GM23338 (cell line): Measurements from ENCODE around the gene UNC79. TPM values are rescaled to one million over a fixed set of nuclear protein-coding genes. Genes with fewer than 3 reads are reported as not detected.

Experiments
- ATAC-seq: fragments of 200-7000 bp; cut with Tn5 transposase; 3 replicates; pipeline ENCODE4 v1.9.1; 2020
- DNase-seq: peaks from one replicate; pipeline ENCODE4 v3.0.0-alpha.2; 2015; ENCODE audit warnings: low spot score
- H2AFZ ChIP-seq: fragments of 200-600 bp; sonication (generic); 2 replicates; pipeline ENCODE4 v1.8.0; 2016; ENCODE audit warnings: antibody characterized with exemption, mild to moderate bottlenecking, moderate library complexity
- H3F3A ChIP-seq: fragments of 200-600 bp; sonication (generic); replicated peaks from 2 replicates; pipeline ENCODE4 v1.8.0; 2017; ENCODE audit warnings: antibody characterized with exemption, mixed run types, low read depth
- H3K27ac ChIP-seq: fragments of 200-600 bp; sonication (generic); 2 replicates; pipeline ENCODE4 v1.6.1; 2016; ENCODE audit warnings: low read depth
- H3K27me3 ChIP-seq: fragments of 200-600 bp; sonication (generic); 2 replicates; pipeline ENCODE4 v1.8.0; 2016; ENCODE audit warnings: mild to moderate bottlenecking, mixed run types, moderate library complexity; ENCODE audit not compliant: insufficient read depth
- H3K36me3 ChIP-seq: fragments of 200-600 bp; sonication (generic); 2 replicates; pipeline ENCODE4 v1.8.0; 2016; ENCODE audit warnings: mild to moderate bottlenecking; ENCODE audit not compliant: insufficient read depth
- H3K4me1 ChIP-seq: fragments of 200-600 bp; sonication (generic); 2 replicates; pipeline ENCODE4 v1.8.0; 2016; ENCODE audit warnings: mild to moderate bottlenecking, moderate library complexity; ENCODE audit not compliant: insufficient read depth
- H3K4me2 ChIP-seq: fragments of 200-600 bp; sonication (generic); 2 replicates; pipeline ENCODE4 v1.7.1; 2017; ENCODE audit warnings: mixed run types
- H3K4me3 ChIP-seq: fragments of 200-600 bp; sonication (generic); 2 replicates; pipeline ENCODE4 v1.6.1; 2016; ENCODE audit warnings: mixed run types
- H3K79me2 ChIP-seq: fragments of 200-600 bp; sonication (generic); replicated peaks from 2 replicates; pipeline ENCODE4 v1.8.0; 2017; ENCODE audit warnings: mild to moderate bottlenecking; ENCODE audit not compliant: insufficient read depth
- H3K9me2 ChIP-seq: fragments of 200-600 bp; sonication (generic); 2 replicates; pipeline ENCODE4 v1.8.0; 2017; ENCODE audit not compliant: insufficient read depth
- H4K20me1 ChIP-seq: fragments of 200-600 bp; sonication (generic); replicated peaks from 2 replicates; pipeline ENCODE4 v1.8.0; 2017; ENCODE audit warnings: mild to moderate bottlenecking; ENCODE audit not compliant: insufficient read depth
- H3K27ac Mint-ChIP-seq: 2 replicates; pipeline ENCODE4 v1.8.0; 2020; ENCODE audit warnings: inconsistent platforms, mild to moderate bottlenecking, moderate library complexity, mixed read lengths
- H3K27me3 Mint-ChIP-seq: 3 replicates; pipeline ENCODE4 v1.8.0; 2022; ENCODE audit warnings: low read depth, mild to moderate bottlenecking, moderate library complexity, mixed read lengths, inconsistent platforms; ENCODE audit not compliant: insufficient read depth, poor library complexity
- H3K36me3 Mint-ChIP-seq: 3 replicates; pipeline ENCODE4 v1.8.0; 2021; ENCODE audit warnings: low read depth, mild to moderate bottlenecking, inconsistent platforms, moderate library complexity, mixed read lengths
- H3K4me1 Mint-ChIP-seq: 3 replicates; pipeline ENCODE4 v1.8.0; 2020; ENCODE audit warnings: mild to moderate bottlenecking, inconsistent platforms, mixed read lengths
- H3K4me3 Mint-ChIP-seq: 3 replicates; pipeline ENCODE4 v1.8.0; 2021; ENCODE audit warnings: moderate library complexity, mild to moderate bottlenecking, inconsistent platforms, mixed read lengths
- H3K9me3 Mint-ChIP-seq: 3 replicates; pipeline ENCODE4 v1.8.0; 2020; ENCODE audit warnings: moderate library complexity, mild to moderate bottlenecking, inconsistent platforms, mixed read lengths
- EZH2phosphoT487 ChIP-seq: fragments of 200-600 bp; sonication (generic); IDR thresholded peaks from one replicate; pipeline ENCODE4 v1.8.1; 2018; ENCODE audit warnings: antibody characterized with exemption; ENCODE audit not compliant: unreplicated experiment
- JUNB ChIP-seq: IDR thresholded peaks from one replicate; pipeline ENCODE4 v1.6.1; 2016; ENCODE audit warnings: antibody characterized with exemption; ENCODE audit not compliant: unreplicated experiment
- NANOG ChIP-seq: IDR thresholded peaks from 2 replicates; pipeline ENCODE4 v1.6.1; 2016; ENCODE audit warnings: antibody characterized with exemption, borderline replicate concordance
- POLR2AphosphoS5 ChIP-seq: IDR thresholded peaks from 2 replicates; pipeline ENCODE4 v1.6.1; 2016; ENCODE audit warnings: antibody characterized with exemption, low read depth
- STAT1 ChIP-seq: IDR thresholded peaks from one replicate; pipeline ENCODE4 v1.6.1; 2016; ENCODE audit warnings: antibody characterized with exemption; ENCODE audit not compliant: unreplicated experiment
- ZNF331 ChIP-seq: fragments of 250-450 bp; sonication (Bioruptor Pico); IDR thresholded peaks from 2 replicates; pipeline ENCODE4 v1.5.0; 2020; ENCODE audit warnings: low read depth, mild to moderate bottlenecking, moderate library complexity
- ZNF462 ChIP-seq: fragments of 250-450 bp; sonication (Bioruptor Pico); IDR thresholded peaks from 2 replicates; pipeline ENCODE4 v1.5.0; 2020; ENCODE audit warnings: mild to moderate bottlenecking, moderate library complexity
- polyA plus RNA-seq: library from polyadenylated mRNA; unstranded; fragments of >200 nt; fragmentation: Nextera tagmentation; extraction: Ambion mirVana; gene quantifications from 2 replicates; pipeline ENCODE4 v1.2.1, GENCODE V29; 2016
- total RNA-seq: library from RNA; depleted of rRNA; stranded (reverse); fragments of >200 nt; shearing (Covaris generic); gene quantifications from 2 replicates; pipeline ENCODE4 v1.2.3, GENCODE V29; 2014
- TF ChIP-seq, protein P1 (sequence below): IDR thresholded peaks from 2 replicates; pipeline ENCODE4 v1.6.1; 2016; ENCODE audit warnings: antibody characterized with exemption

Gene UNC79
- total and polyA plus RNA-seq, 2 experiments from 2014 or later, result 1.8 to 3.6 TPM

GRCh38 chr14:93728651-93729016 lies 297.9 kb downstream of the UNC79 start (continued):
- no peak for TF ChIP-seq ZNF462
- TF ChIP-seq, protein P1, sequence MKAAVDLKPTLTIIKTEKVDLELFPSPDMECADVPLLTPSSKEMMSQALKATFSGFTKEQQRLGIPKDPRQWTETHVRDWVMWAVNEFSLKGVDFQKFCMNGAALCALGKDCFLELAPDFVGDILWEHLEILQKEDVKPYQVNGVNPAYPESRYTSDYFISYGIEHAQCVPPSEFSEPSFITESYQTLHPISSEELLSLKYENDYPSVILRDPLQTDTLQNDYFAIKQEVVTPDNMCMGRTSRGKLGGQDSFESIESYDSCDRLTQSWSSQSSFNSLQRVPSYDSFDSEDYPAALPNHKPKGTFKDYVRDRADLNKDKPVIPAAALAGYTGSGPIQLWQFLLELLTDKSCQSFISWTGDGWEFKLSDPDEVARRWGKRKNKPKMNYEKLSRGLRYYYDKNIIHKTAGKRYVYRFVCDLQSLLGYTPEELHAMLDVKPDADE, result no peak

- no peak overlapping the region for H3K27ac Mint-ChIP-seq
- ATAC-seq, result no peak
- no peak for TF ChIP-seq NANOG
- TF ChIP-seq JUNB, result no peak
- no peak for TF ChIP-seq EZH2phosphoT487
- no peak for TF ChIP-seq POLR2AphosphoS5
- TF ChIP-seq STAT1, result no peak
- TF ChIP-seq, protein P1, result no peak
- no peak for TF ChIP-seq ZNF331 (CRISPR knock-in tag)
- TF ChIP-seq ZNF462, result no peak
Measured at GRCh38 chr14:93729993-93730392, 299.3 kb downstream of the UNC79 start.

More at GRCh38 chr14:93729993-93730392, 299.3 kb downstream of the UNC79 start:
- Histone ChIP-seq H2AFZ (no peak overlapping the region), H3F3A (no peaks in the 10 kb centered on the region), H3K27me3 (no peaks in the 10 kb centered on the region), H3K9me2 (0 out of 2 replicates have a peak, but pooled peaks cover 3% of the 10 kb centered on the region), H3K4me3 (no peak overlapping the region), H3K4me1 (no peaks in the 10 kb centered on the region; the same call in 1 of the 2 replicates), H3K27ac (no peak overlapping the region), H4K20me1 (no peaks in the 10 kb centered on the region), H3K4me2 (no peak overlapping the region), H3K79me2 (no peaks in the 10 kb centered on the region), H3K36me3 (no peaks in the 10 kb centered on the region)
- Mint-ChIP-seq H3K4me1 (peaks cover 17% of the 10 kb centered on the region), H3K9me3 (no peaks in the 10 kb centered on the region), H3K36me3 (no peaks in the 10 kb centered on the region; the same call in 2 of the 3 replicates), H3K4me3 (no peak overlapping the region), H3K27me3 (peaks cover 5% of the 10 kb centered on the region)
- DNase-seq, result no peak
